Stomach (tissue), 4 donors: ENCODE results near the gene ERF.

ENCODE experiments used
- CTCF ChIP-seq, 7 experiments: fragments of 450-650 bp in 4 of 7; fragments of 200-600 bp in 3 of 7; sonication (generic) in 3 of 7; IDR thresholded peaks; one replicate each; pipeline ENCODE4 v1.5.1; 2016 to 2019; ENCODE audit warnings: antibody characterized with exemption in 7 of 7, control low read depth in 2 of 7, mild to moderate bottlenecking in 1 of 7
- EP300 ChIP-seq: sonication (generic); formaldehyde crosslinking; IDR thresholded peaks from one replicate; pipeline ENCODE4 v1.6.1; 2017; ENCODE audit warnings: antibody characterized with exemption
- POLR2A ChIP-seq, 4 donors: fragments of 450-650 bp; IDR thresholded peaks; one replicate each; pipeline ENCODE4 v1.6.1; 2016; ENCODE audit warnings: antibody characterized with exemption in 4 of 4, control low read depth in 2 of 4, mild to moderate bottlenecking in 1 of 4, moderate library complexity in 1 of 4
- POLR2AphosphoS5 ChIP-seq, 3 donors: sonication (generic); formaldehyde crosslinking; IDR thresholded peaks; one replicate each; pipeline ENCODE4 v1.6.1; 2016; ENCODE audit warnings: antibody characterized with exemption in 3 of 3

- TF ChIP-seq CTCF (IDR thresholded peaks at IDR 0.05), result no peak
- no peak for TF ChIP-seq POLR2AphosphoS5 (IDR thresholded peaks at IDR 0.05)
- TF ChIP-seq POLR2A (IDR thresholded peaks at IDR 0.05), result no peak
- no peak for TF ChIP-seq EP300
Observed at GRCh38 chr19:42251572-42252358, 3.2 kb downstream of the ERF start.
